Fibroblast of mammary gland (primary cell): ENCODE measurements around the gene HGFAC.

Experiments
- DNase-seq: peaks from one replicate; pipeline ENCODE4 v3.0.0-alpha.2; 2010; ENCODE audit warnings: low read depth
- H3K4me3 ChIP-seq: 2 replicates; pipeline ENCODE4 v1.5.1; 2011; ENCODE audit warnings: low read depth, mild to moderate bottlenecking, low read length, moderate library complexity; ENCODE audit not compliant: control insufficient read depth
- CTCF ChIP-seq: conservative IDR thresholded peaks from 2 replicates; pipeline ENCODE4 v1.5.1; 2011; ENCODE audit warnings: low read depth, low read length, inconsistent platforms; ENCODE audit not compliant: control insufficient read depth, insufficient read depth

HGFAC gene

GRCh38 chr4:3401436-3402171 lies 40.2 kb upstream of the HGFAC start:
- no peak for DNase-seq
- TF ChIP-seq CTCF = no peak
- H3K4me3 ChIP-seq = no peak overlapping the region

GRCh38 chr4:3402491-3403347 lies 39.0 kb upstream of the HGFAC start:
- DNase-seq = peak; percentile 47
- no peak overlapping the region for H3K4me3 ChIP-seq
- no peak for TF ChIP-seq CTCF

GRCh38 chr4:3403348-3403906 lies 38.3 kb upstream of the HGFAC start:
- no peak for TF ChIP-seq CTCF

GRCh38 chr4:3404546-3404945 lies 37.2 kb upstream of the HGFAC start:
- no peak for TF ChIP-seq CTCF
- no peak for DNase-seq
- H3K4me3 ChIP-seq = no peak overlapping the region

More at GRCh38 chr4:3403348-3403906, 38.3 kb upstream of the HGFAC start:
- no peak for DNase-seq
- H3K4me3 ChIP-seq = no peak overlapping the region

- TF ChIP-seq CTCF = no peak
- H3K4me3 ChIP-seq = no peak overlapping the region
- DNase-seq = no peak
Observed at GRCh38 chr4:3405176-3405575, 36.6 kb upstream of the HGFAC start.

- H3K4me3 ChIP-seq = no peak overlapping the region
- no peak for DNase-seq
- no peak for TF ChIP-seq CTCF
Observed at GRCh38 chr4:3406021-3406420, 35.7 kb upstream of the HGFAC start.
